Measurements from ENCODE around the gene CEP250. TPM values are rescaled to one million over a fixed set of nuclear protein-coding genes. Genes with fewer than 3 reads are reported as not detected.
"Not testable (repeated sequence)": the region's sequence is repeated elsewhere in the genome, so short reads cannot be mapped to it uniquely, and the experiment has no call there.

Gene CEP250
- total and polyA plus RNA-seq, 2 of the 4 experiments (the other 2 are of a cell fraction): 22.7 to 35.1 TPM

DNA sequence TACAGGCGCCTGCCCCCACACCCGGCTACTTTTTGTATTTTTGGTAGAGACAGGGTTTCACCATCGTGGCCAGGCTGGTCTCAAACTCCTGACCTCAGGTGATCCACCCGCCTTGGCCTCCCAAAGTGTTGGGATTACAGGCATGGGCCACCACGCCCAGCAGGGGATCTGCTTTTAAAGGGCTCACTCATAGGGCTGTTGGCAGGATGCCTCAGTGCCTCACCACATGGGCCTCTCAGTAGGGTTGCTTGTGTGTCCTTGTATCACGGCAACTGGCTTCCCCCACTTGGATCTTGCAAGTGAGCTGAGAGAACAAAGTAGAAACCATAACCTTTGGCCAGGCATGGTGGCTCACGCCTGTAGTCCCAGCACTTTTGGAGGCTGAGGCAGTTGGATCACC is 89.5 kb downstream of the CEP250 start:
- H3K23ac ChIP-seq (ENCODE audit: low read depth, low read length); H3K27ac ChIP-seq (ENCODE audit: insufficient read depth, low read length); H2AFZ ChIP-seq (replicated peaks; ENCODE audit: low read length, poor library complexity); POLR2A ChIA-PET (ENCODE audit: unreplicated experiment); CTCF ChIA-PET; H2BK20ac ChIP-seq (ENCODE audit: low read depth, low read length); in situ Hi-C loops (cut with MboI; ENCODE audit: low sequenced_read_pairs); H3K14ac ChIP-seq (replicated peaks; ENCODE audit: low read depth, low read length); BruUV-seq (replicated peaks); H3K27me3 ChIP-seq (ENCODE audit: control insufficient read depth, insufficient read depth, low read length); H3K4me3 ChIP-seq (ENCODE audit: insufficient read depth, low read depth, low read length); H3K4me2 ChIP-seq (ENCODE audit: low read depth, low read length); H4K8ac ChIP-seq (ENCODE audit: low read depth in 2 of 2, low read length in 2 of 2); H2AK5ac ChIP-seq (ENCODE audit: low read depth, low read length); H3K56ac ChIP-seq (ENCODE audit: extremely low read depth, insufficient read depth, low read length); H2BK120ac ChIP-seq (ENCODE audit: low read depth, low read length); H3K9ac ChIP-seq (ENCODE audit: low read depth, low read length); H3K18ac ChIP-seq (ENCODE audit: low read depth, low read length); H3K4ac ChIP-seq (ENCODE audit: low read depth, low read length); H4K5ac ChIP-seq (ENCODE audit: low read depth, low read length); H2BK15ac ChIP-seq (ENCODE audit: low read depth, low read length); H2AK9ac ChIP-seq (replicated peaks; ENCODE audit: low read depth, low read length, poor library complexity); H2BK5ac ChIP-seq (ENCODE audit: low read depth, low read length, poor library complexity, severe bottlenecking); ATAC-seq (ENCODE audit: low read depth); H4K20me1 ChIP-seq (ENCODE audit: insufficient read depth, low read length); intact Hi-C loops (cut with micrococcal nuclease); H3K4me1 ChIP-seq (ENCODE audit: control insufficient read depth, insufficient read depth, low read length); H4K91ac ChIP-seq (ENCODE audit: insufficient read depth, low read depth, low read length); dilution Hi-C loops (cut with HindIII; ENCODE audit: low sequenced_read_pairs, unreplicated experiment); H3K9me3 ChIP-seq (ENCODE audit: control insufficient read depth, insufficient read depth, low read length): not testable (repeated sequence)
- peaks cover 28% of the 10 kb centered on the region for H3K36me3 ChIP-seq (ENCODE audit: control insufficient read depth, insufficient read depth, low read length)
- 100% methylated on average over 1 of the region's 7 CpGs; no CpG with 5 or more reads in 1 of the 2 experiments for WGBS, 2 experiments (ENCODE audit: extremely low coverage in 2 of 2, insufficient read length in 1 of 2)
- peaks cover 12 to 35% of the 10 kb centered on the region in 2 experiments for H3K79me1 ChIP-seq (ENCODE audit: low read depth in 1 of 2, low read length in 2 of 2)
- peak; percentile 49 for DNase-seq
- H3K9me1 ChIP-seq (ENCODE audit: insufficient read depth, low read length): peaks cover 13% of the 10 kb centered on the region
